ENCODE data around the gene ASB12.
A peak's percentile ranks its signal among the peaks of the same experiment; 100 is the strongest.

The ASB12 gene

DNA sequence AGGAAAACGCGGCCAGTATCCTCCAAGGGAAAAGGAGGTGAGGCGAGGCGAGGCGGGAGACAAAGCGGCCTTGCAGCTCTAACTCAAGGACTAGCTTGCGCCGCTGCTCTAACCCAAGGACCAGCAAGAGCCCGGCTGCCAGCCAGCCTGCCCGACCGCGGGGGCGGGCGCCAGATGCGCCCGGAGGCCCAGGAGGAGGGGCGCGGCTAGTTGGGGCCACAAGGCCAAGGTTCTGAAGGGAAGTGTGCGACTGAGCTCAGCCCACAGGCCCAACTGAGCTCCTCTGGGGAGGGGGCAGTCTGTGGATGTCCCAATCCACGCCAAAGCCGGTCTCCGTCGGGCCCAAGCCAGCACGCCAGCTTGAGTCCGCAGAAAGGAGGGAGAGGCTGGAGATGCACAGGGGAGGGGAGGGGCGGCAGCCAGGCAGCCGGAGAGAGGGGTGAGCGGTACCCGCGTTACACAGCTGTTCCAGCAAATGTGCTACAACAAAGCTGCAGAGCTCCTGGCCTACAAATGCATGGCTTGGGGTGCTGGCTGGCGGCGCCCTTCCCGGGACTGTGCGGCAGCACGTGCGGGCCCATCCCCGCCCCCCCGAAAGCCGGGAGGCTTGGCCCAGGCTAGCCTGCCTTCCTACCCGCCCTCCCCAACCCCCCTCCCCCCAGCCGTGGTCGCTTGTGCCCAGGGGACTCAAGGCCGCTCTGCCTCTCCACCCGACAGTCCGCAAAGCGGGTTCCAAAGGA lies 25.5 kb downstream of the ASB12 start:
- TF ChIP-seq ARNTL (CRISPR knock-in tag; IDR thresholded peaks at IDR 0.05; ENCODE audit: borderline replicate concordance, low read depth): no peak
- TF ChIP-seq, protein P1, sequence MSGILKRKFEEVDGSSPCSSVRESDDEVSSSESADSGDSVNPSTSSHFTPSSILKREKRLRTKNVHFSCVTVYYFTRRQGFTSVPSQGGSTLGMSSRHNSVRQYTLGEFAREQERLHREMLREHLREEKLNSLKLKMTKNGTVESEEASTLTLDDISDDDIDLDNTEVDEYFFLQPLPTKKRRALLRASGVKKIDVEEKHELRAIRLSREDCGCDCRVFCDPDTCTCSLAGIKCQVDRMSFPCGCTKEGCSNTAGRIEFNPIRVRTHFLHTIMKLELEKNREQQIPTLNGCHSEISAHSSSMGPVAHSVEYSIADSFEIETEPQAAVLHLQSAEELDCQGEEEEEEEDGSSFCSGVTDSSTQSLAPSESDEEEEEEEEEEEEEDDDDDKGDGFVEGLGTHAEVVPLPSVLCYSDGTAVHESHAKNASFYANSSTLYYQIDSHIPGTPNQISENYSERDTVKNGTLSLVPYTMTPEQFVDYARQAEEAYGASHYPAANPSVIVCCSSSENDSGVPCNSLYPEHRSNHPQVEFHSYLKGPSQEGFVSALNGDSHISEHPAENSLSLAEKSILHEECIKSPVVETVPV (CRISPR knock-in tag; IDR thresholded peaks at IDR 0.05): no peak
- no peak for TF ChIP-seq ZFP30 (CRISPR knock-in tag; IDR thresholded peaks at IDR 0.05)
- TF ChIP-seq, protein P2, sequence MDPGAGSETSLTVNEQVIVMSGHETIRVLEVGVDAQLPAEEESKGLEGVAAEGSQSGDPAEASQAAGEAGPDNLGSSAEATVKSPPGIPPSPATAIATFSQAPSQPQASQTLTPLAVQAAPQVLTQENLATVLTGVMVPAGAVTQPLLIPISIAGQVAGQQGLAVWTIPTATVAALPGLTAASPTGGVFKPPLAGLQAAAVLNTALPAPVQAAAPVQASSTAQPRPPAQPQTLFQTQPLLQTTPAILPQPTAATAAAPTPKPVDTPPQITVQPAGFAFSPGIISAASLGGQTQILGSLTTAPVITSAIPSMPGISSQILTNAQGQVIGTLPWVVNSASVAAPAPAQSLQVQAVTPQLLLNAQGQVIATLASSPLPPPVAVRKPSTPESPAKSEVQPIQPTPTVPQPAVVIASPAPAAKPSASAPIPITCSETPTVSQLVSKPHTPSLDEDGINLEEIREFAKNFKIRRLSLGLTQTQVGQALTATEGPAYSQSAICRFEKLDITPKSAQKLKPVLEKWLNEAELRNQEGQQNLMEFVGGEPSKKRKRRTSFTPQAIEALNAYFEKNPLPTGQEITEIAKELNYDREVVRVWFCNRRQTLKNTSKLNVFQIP (CRISPR knock-in tag; IDR thresholded peaks at IDR 0.05; ENCODE audit: borderline replicate concordance, low read depth): no peak
- TF ChIP-seq, protein P3, sequence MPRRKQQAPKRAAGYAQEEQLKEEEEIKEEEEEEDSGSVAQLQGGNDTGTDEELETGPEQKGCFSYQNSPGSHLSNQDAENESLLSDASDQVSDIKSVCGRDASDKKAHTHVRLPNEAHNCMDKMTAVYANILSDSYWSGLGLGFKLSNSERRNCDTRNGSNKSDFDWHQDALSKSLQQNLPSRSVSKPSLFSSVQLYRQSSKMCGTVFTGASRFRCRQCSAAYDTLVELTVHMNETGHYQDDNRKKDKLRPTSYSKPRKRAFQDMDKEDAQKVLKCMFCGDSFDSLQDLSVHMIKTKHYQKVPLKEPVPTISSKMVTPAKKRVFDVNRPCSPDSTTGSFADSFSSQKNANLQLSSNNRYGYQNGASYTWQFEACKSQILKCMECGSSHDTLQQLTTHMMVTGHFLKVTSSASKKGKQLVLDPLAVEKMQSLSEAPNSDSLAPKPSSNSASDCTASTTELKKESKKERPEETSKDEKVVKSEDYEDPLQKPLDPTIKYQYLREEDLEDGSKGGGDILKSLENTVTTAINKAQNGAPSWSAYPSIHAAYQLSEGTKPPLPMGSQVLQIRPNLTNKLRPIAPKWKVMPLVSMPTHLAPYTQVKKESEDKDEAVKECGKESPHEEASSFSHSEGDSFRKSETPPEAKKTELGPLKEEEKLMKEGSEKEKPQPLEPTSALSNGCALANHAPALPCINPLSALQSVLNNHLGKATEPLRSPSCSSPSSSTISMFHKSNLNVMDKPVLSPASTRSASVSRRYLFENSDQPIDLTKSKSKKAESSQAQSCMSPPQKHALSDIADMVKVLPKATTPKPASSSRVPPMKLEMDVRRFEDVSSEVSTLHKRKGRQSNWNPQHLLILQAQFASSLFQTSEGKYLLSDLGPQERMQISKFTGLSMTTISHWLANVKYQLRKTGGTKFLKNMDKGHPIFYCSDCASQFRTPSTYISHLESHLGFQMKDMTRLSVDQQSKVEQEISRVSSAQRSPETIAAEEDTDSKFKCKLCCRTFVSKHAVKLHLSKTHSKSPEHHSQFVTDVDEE (CRISPR knock-in tag; IDR thresholded peaks at IDR 0.05): no peak
- no peak for TF ChIP-seq TCF4 (CRISPR knock-in tag; IDR thresholded peaks at IDR 0.05; ENCODE audit: borderline replicate concordance)
- TF ChIP-seq ZNF8 (CRISPR knock-in tag; IDR thresholded peaks at IDR 0.05): no peak
- TF ChIP-seq RARB (CRISPR knock-in tag; IDR thresholded peaks at IDR 0.05): no peak
- no peak for TF ChIP-seq ZNF565 (CRISPR knock-in tag; conservative IDR thresholded peaks at IDR 0.05; ENCODE audit: low read depth)
- TF ChIP-seq SNAI2 (CRISPR knock-in tag; IDR thresholded peaks at IDR 0.05): no peak
- TF ChIP-seq ZNF70 (CRISPR knock-in tag; IDR thresholded peaks at IDR 0.05): no peak
- no peak for TF ChIP-seq CSDC2 (CRISPR knock-in tag; IDR thresholded peaks at IDR 0.05)
- no peak for TF ChIP-seq BACH2 (CRISPR knock-in tag; IDR thresholded peaks at IDR 0.05; ENCODE audit: borderline replicate concordance)
- no peak for TF ChIP-seq GLIS3 (CRISPR knock-in tag; IDR thresholded peaks at IDR 0.05)
- no peak for TF ChIP-seq ZC3H10 (CRISPR knock-in tag; IDR thresholded peaks at IDR 0.05)
- no peak for TF ChIP-seq ZFP3 (CRISPR knock-in tag; IDR thresholded peaks at IDR 0.05)
- TF ChIP-seq, protein P4, sequence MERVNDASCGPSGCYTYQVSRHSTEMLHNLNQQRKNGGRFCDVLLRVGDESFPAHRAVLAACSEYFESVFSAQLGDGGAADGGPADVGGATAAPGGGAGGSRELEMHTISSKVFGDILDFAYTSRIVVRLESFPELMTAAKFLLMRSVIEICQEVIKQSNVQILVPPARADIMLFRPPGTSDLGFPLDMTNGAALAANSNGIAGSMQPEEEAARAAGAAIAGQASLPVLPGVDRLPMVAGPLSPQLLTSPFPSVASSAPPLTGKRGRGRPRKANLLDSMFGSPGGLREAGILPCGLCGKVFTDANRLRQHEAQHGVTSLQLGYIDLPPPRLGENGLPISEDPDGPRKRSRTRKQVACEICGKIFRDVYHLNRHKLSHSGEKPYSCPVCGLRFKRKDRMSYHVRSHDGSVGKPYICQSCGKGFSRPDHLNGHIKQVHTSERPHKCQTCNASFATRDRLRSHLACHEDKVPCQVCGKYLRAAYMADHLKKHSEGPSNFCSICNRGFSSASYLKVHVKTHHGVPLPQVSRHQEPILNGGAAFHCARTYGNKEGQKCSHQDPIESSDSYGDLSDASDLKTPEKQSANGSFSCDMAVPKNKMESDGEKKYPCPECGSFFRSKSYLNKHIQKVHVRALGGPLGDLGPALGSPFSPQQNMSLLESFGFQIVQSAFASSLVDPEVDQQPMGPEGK (CRISPR knock-in tag; IDR thresholded peaks at IDR 0.05; ENCODE audit: borderline replicate concordance): no peak
- peak; percentile 44 for ATAC-seq

DNA sequence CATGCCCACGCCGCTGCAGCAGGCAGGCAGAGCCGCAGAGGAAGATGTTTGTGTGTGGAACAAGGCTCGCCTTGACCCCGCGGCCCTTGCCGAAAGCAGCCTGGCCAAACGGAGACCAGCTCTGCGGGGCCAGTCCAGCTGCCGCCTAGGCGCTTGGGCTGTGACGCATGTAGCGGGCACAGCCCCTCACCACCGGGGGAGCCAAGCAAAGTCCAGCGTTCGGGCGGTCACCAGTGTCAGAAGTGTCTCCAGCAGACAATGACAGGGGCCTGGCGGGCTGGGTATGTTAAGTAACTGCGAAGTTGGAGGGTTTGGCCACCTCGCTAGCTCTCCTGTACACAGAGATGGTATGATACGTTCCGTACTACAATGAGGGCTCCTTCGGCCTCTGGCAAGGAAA lies 26.2 kb downstream of the ASB12 start:
- TF ChIP-seq, protein P4 (CRISPR knock-in tag; IDR thresholded peaks at IDR 0.05; ENCODE audit: borderline replicate concordance): no peak
- TF ChIP-seq ARNTL (CRISPR knock-in tag; IDR thresholded peaks at IDR 0.05; ENCODE audit: borderline replicate concordance, low read depth): no peak
- no peak for TF ChIP-seq ZFP30 (CRISPR knock-in tag; IDR thresholded peaks at IDR 0.05)
- no peak for TF ChIP-seq ZFP3 (CRISPR knock-in tag; IDR thresholded peaks at IDR 0.05)
- no peak for TF ChIP-seq RARB (CRISPR knock-in tag; IDR thresholded peaks at IDR 0.05)
- no peak for TF ChIP-seq ZNF565 (CRISPR knock-in tag; conservative IDR thresholded peaks at IDR 0.05; ENCODE audit: low read depth)
- TF ChIP-seq OSR1 (CRISPR knock-in tag; IDR thresholded peaks at IDR 0.05): no peak
- TF ChIP-seq, protein P1 (CRISPR knock-in tag; IDR thresholded peaks at IDR 0.05): no peak
- no peak for TF ChIP-seq GLIS3 (CRISPR knock-in tag; IDR thresholded peaks at IDR 0.05)
- no peak for TF ChIP-seq CSDC2 (CRISPR knock-in tag; IDR thresholded peaks at IDR 0.05)
- TF ChIP-seq ZC3H10 (CRISPR knock-in tag; IDR thresholded peaks at IDR 0.05): no peak
- TF ChIP-seq TCF4 (CRISPR knock-in tag; IDR thresholded peaks at IDR 0.05; ENCODE audit: borderline replicate concordance): no peak
- TF ChIP-seq ZNF70 (CRISPR knock-in tag; IDR thresholded peaks at IDR 0.05): no peak
- no peak for ATAC-seq
